ENCODE data around the gene HSD17B14. TPM values are rescaled to one million over a fixed set of nuclear protein-coding genes. Genes with fewer than 3 reads are reported as not detected.

HSD17B14 gene
- total and polyA plus RNA-seq, 2 of the 13 experiments (the other 11 are each of a cell fraction or from before 2014, with no cell fraction given), result 0.58 to 1.2 TPM

DNA sequence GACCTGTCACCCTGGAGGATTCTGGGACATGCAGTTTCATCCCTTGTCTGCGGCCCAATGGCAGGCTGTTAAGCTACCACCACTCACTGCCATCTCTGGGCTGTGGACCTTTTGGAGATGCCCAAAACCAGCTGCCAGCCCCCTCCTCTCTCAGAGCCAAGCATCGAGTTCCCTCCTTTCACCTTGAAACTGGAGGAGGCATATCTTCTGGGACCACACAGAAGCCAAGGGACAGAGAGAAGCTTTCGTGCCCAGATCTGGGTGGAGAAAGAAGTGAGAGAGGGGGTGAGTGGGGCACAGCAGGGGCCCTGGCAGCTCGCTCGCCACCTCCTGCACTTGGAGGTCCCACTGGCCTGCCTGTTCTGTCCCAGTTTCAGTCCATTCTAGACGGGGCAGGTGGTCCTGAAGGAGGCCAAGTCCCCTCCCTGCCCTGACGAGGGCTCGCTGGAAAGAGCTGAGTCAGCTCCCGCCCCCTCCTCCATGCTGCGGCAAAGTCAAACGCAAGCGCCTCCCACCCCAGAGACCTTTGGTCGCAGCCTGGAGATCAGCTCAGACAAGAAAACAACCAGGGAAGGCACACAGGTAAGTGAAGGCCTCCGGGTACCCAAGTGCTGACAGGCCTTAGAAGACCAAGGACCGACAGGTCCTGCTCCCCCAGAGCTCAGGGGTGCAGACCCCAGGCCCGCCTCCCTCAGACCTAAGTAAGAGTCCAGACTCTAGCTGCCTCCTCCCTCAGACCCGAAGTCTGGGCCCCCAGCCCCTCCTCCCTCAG, 29.3 kb downstream of the HSD17B14 start (continued):
- TF ChIP-seq, protein P1, sequence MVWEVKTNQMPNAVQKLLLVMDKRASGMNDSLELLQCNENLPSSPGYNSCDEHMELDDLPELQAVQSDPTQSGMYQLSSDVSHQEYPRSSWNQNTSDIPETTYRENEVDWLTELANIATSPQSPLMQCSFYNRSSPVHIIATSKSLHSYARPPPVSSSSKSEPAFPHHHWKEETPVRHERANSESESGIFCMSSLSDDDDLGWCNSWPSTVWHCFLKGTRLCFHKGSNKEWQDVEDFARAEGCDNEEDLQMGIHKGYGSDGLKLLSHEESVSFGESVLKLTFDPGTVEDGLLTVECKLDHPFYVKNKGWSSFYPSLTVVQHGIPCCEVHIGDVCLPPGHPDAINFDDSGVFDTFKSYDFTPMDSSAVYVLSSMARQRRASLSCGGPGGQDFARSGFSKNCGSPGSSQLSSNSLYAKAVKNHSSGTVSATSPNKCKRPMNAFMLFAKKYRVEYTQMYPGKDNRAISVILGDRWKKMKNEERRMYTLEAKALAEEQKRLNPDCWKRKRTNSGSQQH (CRISPR knock-in tag; IDR thresholded peaks at IDR 0.05; ENCODE audit: low read depth), result no peak; the same call in none of the 2 replicates
- TF ChIP-seq ZNF746 (CRISPR knock-in tag; IDR thresholded peaks at IDR 0.05), result peak; percentile 81
- TF ChIP-seq ATF7 (IDR thresholded peaks at IDR 0.05), result no peak
- 0 out of 2 replicates have a peak, but pooled peaks have one; percentile 39 for TF ChIP-seq ATF7 (CRISPR knock-in tag; IDR thresholded peaks at IDR 0.05)
- no peak for TF ChIP-seq MBD4 (IDR thresholded peaks at IDR 0.05; ENCODE audit: borderline replicate concordance, low read length)
- TF ChIP-seq STAT5B (CRISPR knock-in tag; IDR thresholded peaks at IDR 0.05), result no peak
- TF ChIP-seq ZNF646 (CRISPR knock-in tag; IDR thresholded peaks at IDR 0.05), result no peak
- no peak for TF ChIP-seq SOX13 (IDR thresholded peaks at IDR 0.05)
- peak in 1 of 2 experiments; percentile 17; a peak in 1 of 4 replicates for TF ChIP-seq SOX13 (CRISPR knock-in tag; conservative IDR thresholded peaks at IDR 0.05 in 1 of 2, IDR thresholded peaks at IDR 0.05 in 1 of 2)
- TF ChIP-seq FOXM1 (CRISPR knock-in tag; IDR thresholded peaks at IDR 0.05), result no peak
- no peak for TF ChIP-seq PLRG1 (conservative IDR thresholded peaks at IDR 0.05)
- TF ChIP-seq NCOA2 (CRISPR knock-in tag; IDR thresholded peaks at IDR 0.05), result no peak
- 0 out of 2 replicates have a peak, but pooled peaks have one; percentile 22 for TF ChIP-seq ZNF350 (CRISPR knock-in tag; IDR thresholded peaks at IDR 0.05; ENCODE audit: borderline replicate concordance, low read depth)
- TF ChIP-seq ZNF143 (CRISPR knock-in tag; IDR thresholded peaks at IDR 0.05), result peak; percentile 64
- 0 out of 2 replicates have a peak, but pooled peaks have one; percentile 24 for TF ChIP-seq ZNF160 (CRISPR knock-in tag; IDR thresholded peaks at IDR 0.05)
- peak; percentile 80 for TF ChIP-seq PATZ1 (CRISPR knock-in tag; IDR thresholded peaks at IDR 0.05)
- no peak for TF ChIP-seq ATAD3A (CRISPR knock-in tag; IDR thresholded peaks at IDR 0.05)
- TF ChIP-seq ZNF710 (CRISPR knock-in tag; IDR thresholded peaks at IDR 0.05; ENCODE audit: borderline replicate concordance), result no peak

Measured in HepG2 (cell line).